ENCODE data around the gene GAB2.
"Not testable (repeated sequence)": the region's sequence is repeated elsewhere in the genome, so short reads cannot be mapped to it uniquely, and the experiment has no call there.

Gene GAB2

DNA sequence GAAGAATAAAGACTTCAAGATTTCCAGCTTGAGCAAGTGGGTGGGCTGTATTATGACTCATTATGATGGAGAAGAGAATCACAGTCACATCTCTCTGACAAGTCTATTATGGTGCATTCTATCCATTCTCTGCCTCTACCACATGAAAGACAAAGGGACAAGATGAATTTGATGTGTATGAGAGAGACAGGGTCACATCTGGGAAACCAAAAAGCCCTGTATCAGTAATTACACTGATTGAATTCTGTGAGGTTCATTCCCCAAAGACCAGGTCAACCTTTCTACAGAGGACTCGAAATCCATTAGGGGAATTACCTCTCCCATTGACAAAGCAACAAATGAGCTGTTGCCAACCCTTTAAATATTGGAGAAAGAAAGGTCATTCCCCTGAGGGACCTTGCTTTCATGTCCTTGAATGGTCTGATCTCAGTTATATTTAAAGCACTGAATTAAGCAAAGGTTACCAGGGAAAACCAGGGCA, 119.3 kb downstream of the GAB2 start:
- Histone ChIP-seq H3K36me3 (ENCODE audit: control insufficient read depth, insufficient read depth, low read length) (no peaks in the 10 kb centered on the region), H3K27ac (ENCODE audit: low read length) (no peak overlapping the region), H3K9me3 (ENCODE audit: control insufficient read depth, insufficient read depth, low read length) (no peaks in the 10 kb centered on the region), H3K4me3 (ENCODE audit: low read length) (no peak overlapping the region), H3K27me3 (ENCODE audit: control insufficient read depth, insufficient read depth, low read length) (no peaks in the 10 kb centered on the region), H3K4me1 (ENCODE audit: control insufficient read depth, insufficient read depth, low read length) (no peaks in the 10 kb centered on the region)
- DNase-seq (ENCODE audit: low read depth, low spot score): no peak
- WGBS (ENCODE audit: insufficient coverage, insufficient read length): no CpG with 5 or more reads among the region's 1 CpG

DNA sequence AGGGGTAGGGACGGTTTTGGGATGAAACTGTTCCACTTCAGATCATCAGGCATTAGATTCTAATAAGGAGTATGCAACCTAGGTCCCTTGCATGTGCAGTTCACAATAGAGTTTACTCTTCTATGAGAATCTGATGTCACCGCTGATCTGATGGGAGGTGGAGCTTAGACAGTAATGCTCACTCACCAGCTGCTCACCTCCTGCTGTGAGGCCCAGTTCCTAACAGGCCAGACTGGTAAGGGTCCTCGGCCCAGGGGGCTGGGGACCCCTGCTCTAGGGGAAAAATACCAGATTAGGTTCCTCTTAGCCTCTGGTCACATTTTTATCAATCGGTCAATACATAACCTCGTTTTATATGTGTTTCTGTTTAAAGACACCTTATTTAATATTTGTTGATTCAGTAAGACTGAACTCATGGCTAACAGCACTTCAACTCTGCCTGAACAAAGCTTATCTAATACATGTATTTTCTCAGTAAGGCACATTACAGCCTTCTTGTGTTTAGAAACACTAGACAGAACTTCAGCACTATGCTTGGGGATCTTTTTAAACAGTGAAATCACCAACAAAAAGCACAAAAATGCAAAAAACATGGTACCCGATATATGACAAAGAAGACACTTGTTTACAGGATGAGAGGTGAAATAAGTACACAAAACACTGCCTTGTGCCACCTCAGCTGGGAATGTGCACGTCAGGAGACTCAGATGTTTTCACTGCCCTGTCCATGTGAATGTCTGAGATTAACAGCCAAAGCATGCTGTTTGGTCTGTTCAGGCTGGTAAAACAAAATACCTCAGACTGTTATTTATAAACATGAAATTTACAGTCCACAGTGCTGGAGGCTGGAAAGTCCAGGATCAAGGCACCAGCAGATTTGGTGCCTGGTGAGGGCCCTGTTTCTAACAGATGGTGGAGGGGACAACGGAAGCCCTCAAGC, 121.4 kb downstream of the GAB2 start:
- H3K9me3 ChIP-seq (ENCODE audit: control insufficient read depth, insufficient read depth, low read length): no peaks in the 10 kb centered on the region
- H3K36me3 ChIP-seq (ENCODE audit: control insufficient read depth, insufficient read depth, low read length): no peaks in the 10 kb centered on the region
- no peaks in the 10 kb centered on the region for H3K4me1 ChIP-seq (ENCODE audit: control insufficient read depth, insufficient read depth, low read length)
- WGBS (ENCODE audit: insufficient coverage, insufficient read length): no CpG with 5 or more reads among the region's 8 CpGs
- H3K4me3 ChIP-seq (ENCODE audit: low read length): no peak overlapping the region
- H3K27me3 ChIP-seq (ENCODE audit: control insufficient read depth, insufficient read depth, low read length): no peaks in the 10 kb centered on the region
- no peak for DNase-seq (ENCODE audit: low read depth, low spot score)
- H3K27ac ChIP-seq (ENCODE audit: low read length): no peak overlapping the region

DNA sequence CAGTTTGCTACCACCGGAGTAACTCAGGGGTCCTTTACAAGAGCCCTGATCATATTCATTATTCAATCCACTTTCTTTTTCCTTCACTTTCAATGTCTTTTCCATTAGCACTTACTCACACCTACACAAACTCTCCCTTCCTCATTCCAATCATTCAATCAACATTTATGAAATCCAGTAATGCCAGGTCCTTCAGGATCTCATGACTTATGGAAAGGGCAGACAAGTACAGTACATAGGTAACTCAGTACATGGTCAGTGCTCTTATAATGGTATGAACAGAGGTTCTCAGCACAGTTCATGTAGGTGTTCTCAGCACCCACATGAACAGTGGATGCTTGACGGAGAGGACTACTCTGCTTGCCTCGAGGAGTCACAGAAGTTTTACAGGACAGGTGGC, 122.3 kb downstream of the GAB2 start:
- no peaks in the 10 kb centered on the region for H3K4me1 ChIP-seq (ENCODE audit: control insufficient read depth, insufficient read depth, low read length)
- no peak overlapping the region for H3K27ac ChIP-seq (ENCODE audit: low read length)
- no peaks in the 10 kb centered on the region for H3K9me3 ChIP-seq (ENCODE audit: control insufficient read depth, insufficient read depth, low read length)
- no peaks in the 10 kb centered on the region for H3K27me3 ChIP-seq (ENCODE audit: control insufficient read depth, insufficient read depth, low read length)
- DNase-seq (ENCODE audit: low read depth, low spot score): no peak
- no CpG with 5 or more reads among the region's 3 CpGs for WGBS (ENCODE audit: insufficient coverage, insufficient read length)
- H3K4me3 ChIP-seq (ENCODE audit: low read length): no peak overlapping the region
- H3K36me3 ChIP-seq (ENCODE audit: control insufficient read depth, insufficient read depth, low read length): no peaks in the 10 kb centered on the region

DNA sequence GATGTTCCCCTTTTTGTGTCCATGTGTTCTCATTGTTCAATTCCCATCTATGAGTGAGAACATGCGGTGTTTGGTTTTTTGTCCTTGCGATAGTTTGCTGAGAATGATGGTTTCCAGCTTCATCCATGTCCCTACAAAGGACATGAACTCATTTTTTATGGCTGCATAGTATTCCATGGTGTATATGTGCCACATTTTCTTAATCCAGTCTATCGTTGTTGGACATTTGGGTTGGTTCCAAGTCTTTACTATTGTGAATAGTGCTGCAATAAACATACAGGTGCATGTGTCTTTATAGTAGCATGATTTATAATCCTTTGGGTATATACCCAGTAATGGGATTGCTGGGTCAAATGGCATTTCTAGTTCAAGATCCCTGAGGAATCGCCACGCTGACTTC, 123.5 kb downstream of the GAB2 start:
- not testable (repeated sequence) for H3K27ac ChIP-seq (ENCODE audit: low read length); H3K4me1 ChIP-seq (ENCODE audit: control insufficient read depth, insufficient read depth, low read length)
- no CpG with 5 or more reads among the region's 5 CpGs for whole genome bisulfite sequencing (ENCODE audit: insufficient coverage, insufficient read length)

DNA sequence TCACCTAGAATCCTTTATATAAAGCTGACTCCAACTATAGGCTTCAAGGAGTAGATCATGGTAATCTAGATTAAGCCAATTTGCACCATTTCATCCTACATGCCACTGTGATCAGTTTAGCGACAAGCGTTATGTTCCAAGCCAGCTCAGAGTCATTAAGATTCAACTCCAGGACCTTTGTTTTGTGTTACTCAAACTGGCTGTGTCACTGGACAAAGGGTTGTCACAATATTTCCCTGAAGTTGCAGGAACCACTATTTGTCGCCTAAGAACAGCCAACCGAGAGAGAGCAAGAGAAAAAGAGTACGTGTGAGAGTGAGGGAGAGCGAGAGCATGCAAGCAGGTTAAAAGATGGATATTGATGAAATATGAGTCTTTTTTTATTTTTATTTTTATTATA, 124.1 kb downstream of the GAB2 start:
- Histone ChIP-seq H3K4me1 (ENCODE audit: control insufficient read depth, insufficient read depth, low read length) (no peaks in the 10 kb centered on the region), H3K27ac (ENCODE audit: low read length) (no peak overlapping the region), H3K4me3 (ENCODE audit: low read length) (no peak overlapping the region), H3K9me3 (ENCODE audit: control insufficient read depth, insufficient read depth, low read length) (no peaks in the 10 kb centered on the region), H3K36me3 (ENCODE audit: control insufficient read depth, insufficient read depth, low read length) (no peaks in the 10 kb centered on the region), H3K27me3 (ENCODE audit: control insufficient read depth, insufficient read depth, low read length) (no peaks in the 10 kb centered on the region)
- no peak for DNase-seq (ENCODE audit: low read depth, low spot score)
- WGBS (ENCODE audit: insufficient coverage, insufficient read length): no CpG with 5 or more reads among the region's 6 CpGs

More for the DNA sequence above, 123.5 kb downstream of the GAB2 start:
- DNase-seq (ENCODE audit: low read depth, low spot score); H3K4me3 ChIP-seq (ENCODE audit: low read length); H3K36me3 ChIP-seq (ENCODE audit: control insufficient read depth, insufficient read depth, low read length); H3K27me3 ChIP-seq (ENCODE audit: control insufficient read depth, insufficient read depth, low read length); H3K9me3 ChIP-seq (ENCODE audit: control insufficient read depth, insufficient read depth, low read length): not testable (repeated sequence)

DNA sequence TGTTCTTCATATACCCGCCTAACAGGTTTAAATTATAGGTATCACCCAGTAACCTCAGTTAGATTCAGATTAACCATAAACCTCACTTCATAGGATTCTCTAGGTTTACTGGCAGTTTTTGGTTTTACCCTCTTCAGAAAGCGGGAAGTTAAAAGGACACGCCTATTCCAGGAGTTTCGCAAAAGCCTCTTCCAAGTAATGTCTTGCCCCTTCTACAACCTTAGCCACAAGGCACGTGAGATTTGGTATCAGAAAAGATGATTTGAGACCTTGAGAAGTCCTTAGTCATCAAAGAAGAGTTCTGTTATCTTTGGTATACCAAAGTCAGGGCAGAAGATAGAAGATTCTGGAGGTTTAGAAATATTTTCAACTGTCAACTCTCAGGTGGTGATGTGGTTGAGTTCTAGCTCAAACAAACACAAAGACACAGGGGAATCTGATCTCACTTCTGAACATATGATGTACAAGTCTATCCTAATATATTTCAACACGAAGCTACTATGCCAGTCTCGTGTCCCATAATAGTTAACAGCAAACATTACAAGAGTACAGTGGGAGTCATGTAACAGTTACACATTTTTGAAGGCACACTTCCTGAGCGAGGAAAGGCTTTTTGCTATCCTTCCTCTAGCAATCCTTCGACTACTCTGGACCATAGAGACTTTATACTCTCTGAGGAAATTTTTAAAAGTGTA, 125.4 kb downstream of the GAB2 start:
- DNase-seq (ENCODE audit: low read depth, low spot score): no peak
- H3K4me3 ChIP-seq (ENCODE audit: low read length): no peak overlapping the region
- H3K27ac ChIP-seq (ENCODE audit: low read length): no peak overlapping the region
- no peaks in the 10 kb centered on the region for H3K9me3 ChIP-seq (ENCODE audit: control insufficient read depth, insufficient read depth, low read length)
- H3K36me3 ChIP-seq (ENCODE audit: control insufficient read depth, insufficient read depth, low read length): no peaks in the 10 kb centered on the region
- no CpG with 5 or more reads among the region's 9 CpGs for WGBS (ENCODE audit: insufficient coverage, insufficient read length)
- no peaks in the 10 kb centered on the region for H3K27me3 ChIP-seq (ENCODE audit: control insufficient read depth, insufficient read depth, low read length)
- no peaks in the 10 kb centered on the region for H3K4me1 ChIP-seq (ENCODE audit: control insufficient read depth, insufficient read depth, low read length)

DNA sequence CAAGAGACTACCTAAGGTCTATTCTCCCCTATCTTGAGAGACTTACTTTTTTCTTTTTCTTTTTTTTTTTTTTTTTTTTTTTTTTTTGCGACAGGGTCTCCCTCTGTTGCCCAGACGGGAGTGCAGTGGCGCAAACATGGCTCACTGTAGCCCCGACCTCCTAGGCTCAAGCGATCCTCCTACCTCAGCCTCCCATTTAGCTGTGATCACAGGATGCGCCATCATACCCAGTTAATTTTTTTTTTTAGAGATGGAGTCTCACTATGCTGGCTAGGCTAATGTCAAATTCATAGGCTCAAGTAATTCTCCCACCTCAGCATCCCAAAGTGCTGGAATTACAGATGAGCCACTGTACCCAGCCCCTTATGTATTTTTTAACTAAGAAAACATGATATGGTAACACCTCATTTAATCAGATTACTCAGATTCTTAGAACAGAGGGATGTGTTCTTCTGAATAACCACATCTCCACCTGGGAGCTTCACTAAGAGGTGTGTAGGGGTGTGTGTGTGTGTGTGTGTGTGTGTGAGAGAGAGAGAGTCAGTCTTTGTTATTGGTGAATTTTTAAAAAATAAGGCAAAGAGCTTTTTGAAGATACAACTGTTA, 126.0 kb downstream of the GAB2 start:
- Histone ChIP-seq H3K9me3 (ENCODE audit: control insufficient read depth, insufficient read depth, low read length) (no peaks in the 10 kb centered on the region), H3K36me3 (ENCODE audit: control insufficient read depth, insufficient read depth, low read length) (no peaks in the 10 kb centered on the region), H3K27ac (ENCODE audit: low read length) (no peak overlapping the region), H3K27me3 (ENCODE audit: control insufficient read depth, insufficient read depth, low read length) (no peaks in the 10 kb centered on the region), H3K4me1 (ENCODE audit: control insufficient read depth, insufficient read depth, low read length) (no peaks in the 10 kb centered on the region), H3K4me3 (ENCODE audit: low read length) (no peak overlapping the region)
- DNase-seq (ENCODE audit: low read depth, low spot score): no peak
- no CpG with 5 or more reads among the region's 6 CpGs for WGBS (ENCODE audit: insufficient coverage, insufficient read length)

DNA sequence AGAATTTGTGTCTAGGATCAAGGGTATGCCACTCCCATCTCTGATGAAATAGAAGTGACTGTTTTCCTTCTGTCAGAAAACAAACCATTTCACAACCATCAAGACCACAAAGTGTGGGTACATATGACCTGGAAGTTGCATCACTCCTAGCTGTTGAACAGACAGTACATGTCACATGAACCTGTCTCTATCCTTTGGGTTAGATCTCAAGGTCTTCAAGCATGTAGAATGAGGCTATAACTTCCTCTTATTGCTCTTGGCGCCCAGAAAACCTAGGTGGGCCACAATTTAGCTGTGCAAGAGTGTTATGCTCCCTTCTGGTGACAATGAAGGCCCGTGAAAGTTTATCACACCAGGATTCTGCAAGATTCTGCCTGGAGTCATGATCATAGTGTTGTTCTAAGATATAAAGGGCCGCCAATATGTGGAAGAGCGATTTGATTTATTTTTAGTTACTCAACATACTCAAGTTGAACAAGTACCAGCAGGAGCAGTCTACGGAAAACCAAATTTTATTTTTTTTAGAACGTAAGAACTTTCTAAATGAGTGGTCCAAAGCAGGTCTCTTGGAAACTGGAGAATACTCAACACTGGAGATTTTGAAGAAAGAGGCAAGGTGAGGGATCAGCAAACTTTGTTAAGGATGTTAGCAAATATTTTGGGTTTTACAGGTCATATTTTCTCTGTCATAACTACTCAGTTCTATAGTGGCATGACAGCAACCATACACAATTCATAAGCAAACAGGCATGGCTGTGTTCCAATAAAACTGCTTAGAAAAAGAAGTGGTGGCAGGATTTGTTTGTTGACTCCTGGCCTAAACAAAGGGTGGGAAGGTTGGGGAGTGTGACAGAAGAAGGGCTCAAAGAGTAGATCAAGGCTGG, 127.1 kb downstream of the GAB2 start:
- no CpG with 5 or more reads among the region's 6 CpGs for WGBS (ENCODE audit: insufficient coverage, insufficient read length)
- no peak for DNase-seq (ENCODE audit: low read depth, low spot score)
- H3K27me3 ChIP-seq (ENCODE audit: control insufficient read depth, insufficient read depth, low read length): no peaks in the 10 kb centered on the region
- no peaks in the 10 kb centered on the region for H3K9me3 ChIP-seq (ENCODE audit: control insufficient read depth, insufficient read depth, low read length)
- H3K27ac ChIP-seq (ENCODE audit: low read length): no peak overlapping the region
- no peak overlapping the region for H3K4me3 ChIP-seq (ENCODE audit: low read length)
- no peaks in the 10 kb centered on the region for H3K36me3 ChIP-seq (ENCODE audit: control insufficient read depth, insufficient read depth, low read length)
- no peaks in the 10 kb centered on the region for H3K4me1 ChIP-seq (ENCODE audit: control insufficient read depth, insufficient read depth, low read length)

DNA sequence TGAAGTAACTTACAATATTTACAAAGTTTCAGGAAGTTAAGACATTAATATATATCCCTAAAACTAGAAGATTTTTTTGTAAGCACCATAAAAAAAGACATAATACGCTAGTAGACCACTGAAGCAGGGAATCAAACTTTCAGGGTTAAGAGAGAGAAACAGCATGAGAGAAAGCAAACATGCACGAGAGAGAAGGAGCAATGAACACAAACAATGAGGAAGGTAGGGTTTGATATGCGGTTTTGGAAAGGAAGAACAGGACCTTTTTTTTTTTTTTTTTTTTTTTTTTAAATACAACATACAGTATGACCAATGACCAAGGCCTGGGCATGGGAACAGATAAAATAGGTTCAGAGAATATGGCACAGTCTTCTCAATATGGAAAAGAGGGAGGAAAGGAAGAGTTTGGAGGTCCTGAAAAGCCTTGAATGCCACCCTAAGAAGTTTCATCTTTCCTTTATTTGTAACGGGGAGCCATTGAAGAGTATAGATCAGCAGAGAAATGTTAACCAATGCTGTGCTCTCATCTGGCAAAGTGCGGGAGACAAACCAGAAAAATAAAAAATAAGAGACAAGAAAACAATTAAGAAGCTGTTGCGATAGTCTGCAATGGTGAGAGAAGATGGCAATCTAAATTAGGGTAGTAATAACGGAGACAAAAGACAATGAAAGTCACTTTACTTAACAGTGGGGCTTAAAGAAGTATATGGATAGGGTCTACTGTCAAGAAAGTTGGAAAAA, 127.9 kb downstream of the GAB2 start:
- H3K27me3 ChIP-seq (ENCODE audit: control insufficient read depth, insufficient read depth, low read length): no peaks in the 10 kb centered on the region
- H3K27ac ChIP-seq (ENCODE audit: low read length): no peak overlapping the region
- no peak overlapping the region for H3K4me3 ChIP-seq (ENCODE audit: low read length)
- no peaks in the 10 kb centered on the region for H3K4me1 ChIP-seq (ENCODE audit: control insufficient read depth, insufficient read depth, low read length)
- no peaks in the 10 kb centered on the region for H3K9me3 ChIP-seq (ENCODE audit: control insufficient read depth, insufficient read depth, low read length)
- no peak for DNase-seq (ENCODE audit: low read depth, low spot score)
- H3K36me3 ChIP-seq (ENCODE audit: control insufficient read depth, insufficient read depth, low read length): no peaks in the 10 kb centered on the region
- WGBS (ENCODE audit: insufficient coverage, insufficient read length): no CpG with 5 or more reads among the region's 7 CpGs

Data from iPS DF 6.9 (cell line).